ENCODE data around the gene KCTD3.

KCTD3 gene

DNA sequence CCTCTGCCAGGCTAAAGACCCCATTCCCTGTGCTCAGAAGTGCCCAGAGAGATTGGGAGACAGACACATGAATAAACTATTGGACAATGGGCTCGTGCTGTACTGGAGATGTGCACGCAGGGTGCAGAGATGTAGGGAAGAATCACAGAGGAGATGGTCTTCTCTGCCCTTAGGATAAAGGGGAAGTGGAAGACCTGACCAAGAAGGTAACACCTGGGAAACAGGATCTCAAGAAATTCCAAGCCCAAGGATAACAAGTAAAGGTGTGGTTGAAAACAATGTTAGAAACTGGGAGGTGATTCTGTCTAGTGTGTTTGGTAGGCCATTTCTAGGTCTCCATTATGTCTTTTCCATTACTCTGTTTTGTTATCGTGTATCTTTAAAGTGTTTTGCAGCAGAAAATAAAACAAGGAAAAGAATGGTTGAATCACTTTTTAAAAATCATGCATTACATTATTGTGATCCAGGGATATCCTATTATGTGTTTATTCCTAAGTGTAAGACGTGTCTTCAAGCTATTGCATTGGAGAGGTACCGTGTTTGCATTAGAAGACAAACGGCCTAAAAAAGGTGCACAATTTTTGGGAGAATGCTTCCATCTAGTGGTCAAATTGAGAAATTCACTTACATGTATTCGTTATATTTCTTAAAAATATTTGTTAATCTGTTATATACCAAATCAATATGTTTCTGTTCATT lies 40.8 kb upstream of the KCTD3 start:
- TF ChIP-seq, protein P1, sequence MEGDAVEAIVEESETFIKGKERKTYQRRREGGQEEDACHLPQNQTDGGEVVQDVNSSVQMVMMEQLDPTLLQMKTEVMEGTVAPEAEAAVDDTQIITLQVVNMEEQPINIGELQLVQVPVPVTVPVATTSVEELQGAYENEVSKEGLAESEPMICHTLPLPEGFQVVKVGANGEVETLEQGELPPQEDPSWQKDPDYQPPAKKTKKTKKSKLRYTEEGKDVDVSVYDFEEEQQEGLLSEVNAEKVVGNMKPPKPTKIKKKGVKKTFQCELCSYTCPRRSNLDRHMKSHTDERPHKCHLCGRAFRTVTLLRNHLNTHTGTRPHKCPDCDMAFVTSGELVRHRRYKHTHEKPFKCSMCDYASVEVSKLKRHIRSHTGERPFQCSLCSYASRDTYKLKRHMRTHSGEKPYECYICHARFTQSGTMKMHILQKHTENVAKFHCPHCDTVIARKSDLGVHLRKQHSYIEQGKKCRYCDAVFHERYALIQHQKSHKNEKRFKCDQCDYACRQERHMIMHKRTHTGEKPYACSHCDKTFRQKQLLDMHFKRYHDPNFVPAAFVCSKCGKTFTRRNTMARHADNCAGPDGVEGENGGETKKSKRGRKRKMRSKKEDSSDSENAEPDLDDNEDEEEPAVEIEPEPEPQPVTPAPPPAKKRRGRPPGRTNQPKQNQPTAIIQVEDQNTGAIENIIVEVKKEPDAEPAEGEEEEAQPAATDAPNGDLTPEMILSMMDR (IDR thresholded peaks at IDR 0.05; ENCODE audit: control insufficient read depth, extremely low read depth, insufficient read depth): peak; percentile 56
- peak; percentile 42 for DNase-seq (ENCODE audit: low read depth)
- H3K4me3 ChIP-seq (ENCODE audit: low read depth, low read length): no peak overlapping the region

DNA sequence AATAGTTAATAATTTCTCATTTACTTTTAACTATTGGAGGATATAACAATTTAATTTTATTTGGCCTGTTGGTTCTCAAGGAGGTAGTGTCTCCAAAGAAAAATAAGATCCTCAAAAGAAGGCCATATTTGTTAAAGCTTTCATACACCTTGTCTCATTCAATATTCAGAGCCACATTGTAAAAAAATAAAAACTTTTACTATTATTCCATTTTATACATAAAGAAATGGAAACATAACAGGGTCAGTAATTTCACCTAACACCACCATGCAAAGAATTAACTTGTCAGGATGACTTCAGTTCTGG lies 40.3 kb upstream of the KCTD3 start:
- DNase-seq (ENCODE audit: low read depth): no peak
- TF ChIP-seq, protein P1 (IDR thresholded peaks at IDR 0.05; ENCODE audit: control insufficient read depth, extremely low read depth, insufficient read depth): no peak
- H3K4me3 ChIP-seq (ENCODE audit: low read depth, low read length): no peak overlapping the region

DNA sequence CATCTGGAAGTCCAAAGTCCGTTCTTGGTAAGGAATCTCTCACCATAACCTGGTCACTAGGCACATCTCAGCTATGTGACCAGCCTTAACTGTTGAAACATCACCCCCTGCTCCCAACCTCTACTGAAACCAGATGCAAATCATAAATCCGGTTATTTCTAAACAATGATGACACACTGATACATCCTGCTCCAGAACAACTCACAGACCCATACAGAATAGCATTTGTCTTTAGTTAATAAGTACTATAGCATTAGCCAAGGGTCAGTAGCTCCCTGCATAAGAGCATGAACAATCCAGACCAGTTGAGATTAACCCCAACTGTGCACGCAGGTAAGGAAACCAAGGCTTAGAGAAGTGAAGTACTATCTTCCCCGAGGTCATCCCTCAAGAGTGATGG lies 38.0 kb upstream of the KCTD3 start:
- H3K4me3 ChIP-seq (ENCODE audit: low read depth, low read length): no peak overlapping the region
- TF ChIP-seq, protein P1 (IDR thresholded peaks at IDR 0.05; ENCODE audit: control insufficient read depth, extremely low read depth, insufficient read depth): no peak

DNA sequence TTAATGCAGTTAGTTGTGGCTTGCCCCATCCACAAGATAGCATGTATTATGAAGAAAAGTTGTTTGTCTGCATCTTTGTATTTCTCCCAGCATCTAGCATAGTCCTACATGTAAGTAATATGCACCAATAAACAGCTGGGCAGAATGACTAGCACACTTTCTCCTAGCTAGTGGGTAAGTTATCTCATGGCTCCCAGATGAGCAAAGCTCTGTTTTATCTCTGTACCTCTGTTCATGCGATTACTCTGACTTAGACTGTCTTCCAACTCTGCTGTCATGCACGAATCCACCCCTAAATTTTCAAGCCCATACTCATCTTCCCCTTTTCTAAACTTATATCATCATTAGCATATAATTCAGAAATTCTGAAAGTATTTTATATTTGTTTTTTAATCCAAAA lies 37.5 kb upstream of the KCTD3 start:
- no peak for DNase-seq (ENCODE audit: low read depth)
- TF ChIP-seq, protein P1 (IDR thresholded peaks at IDR 0.05; ENCODE audit: control insufficient read depth, extremely low read depth, insufficient read depth): no peak
- H3K4me3 ChIP-seq (ENCODE audit: low read depth, low read length): no peak overlapping the region

More for the DNA sequence above, 38.0 kb upstream of the KCTD3 start:
- DNase-seq (ENCODE audit: low read depth): no peak

DNA sequence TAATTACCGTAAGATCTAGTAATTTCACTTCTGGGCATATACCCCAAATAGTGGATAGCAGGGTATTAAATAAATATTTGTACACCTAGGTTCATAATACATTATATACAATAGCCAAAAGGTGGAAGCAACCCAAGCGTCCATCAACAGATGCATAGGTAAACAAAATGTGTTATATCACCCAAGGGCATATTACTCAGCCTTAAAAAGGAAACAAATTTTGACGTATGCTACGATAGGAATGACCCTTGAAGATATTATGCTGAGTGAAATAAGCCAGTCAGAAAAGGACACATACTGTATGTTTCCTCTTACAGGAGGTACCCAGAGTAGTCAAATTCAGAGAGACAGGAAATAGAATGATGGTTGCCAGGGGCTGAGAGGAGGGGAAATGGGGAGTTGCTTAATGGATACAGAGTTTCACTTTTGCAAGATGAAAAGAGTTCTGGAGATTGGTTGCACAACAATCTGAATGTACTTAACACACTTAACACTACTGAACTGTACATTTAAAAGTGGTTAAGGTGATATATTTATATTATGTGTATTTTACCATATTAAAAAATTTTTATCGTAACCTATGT lies 36.6 kb upstream of the KCTD3 start:
- no peak for DNase-seq (ENCODE audit: low read depth)
- H3K4me3 ChIP-seq (ENCODE audit: low read depth, low read length): no peak overlapping the region
- TF ChIP-seq, protein P1 (IDR thresholded peaks at IDR 0.05; ENCODE audit: control insufficient read depth, extremely low read depth, insufficient read depth): no peak

DNA sequence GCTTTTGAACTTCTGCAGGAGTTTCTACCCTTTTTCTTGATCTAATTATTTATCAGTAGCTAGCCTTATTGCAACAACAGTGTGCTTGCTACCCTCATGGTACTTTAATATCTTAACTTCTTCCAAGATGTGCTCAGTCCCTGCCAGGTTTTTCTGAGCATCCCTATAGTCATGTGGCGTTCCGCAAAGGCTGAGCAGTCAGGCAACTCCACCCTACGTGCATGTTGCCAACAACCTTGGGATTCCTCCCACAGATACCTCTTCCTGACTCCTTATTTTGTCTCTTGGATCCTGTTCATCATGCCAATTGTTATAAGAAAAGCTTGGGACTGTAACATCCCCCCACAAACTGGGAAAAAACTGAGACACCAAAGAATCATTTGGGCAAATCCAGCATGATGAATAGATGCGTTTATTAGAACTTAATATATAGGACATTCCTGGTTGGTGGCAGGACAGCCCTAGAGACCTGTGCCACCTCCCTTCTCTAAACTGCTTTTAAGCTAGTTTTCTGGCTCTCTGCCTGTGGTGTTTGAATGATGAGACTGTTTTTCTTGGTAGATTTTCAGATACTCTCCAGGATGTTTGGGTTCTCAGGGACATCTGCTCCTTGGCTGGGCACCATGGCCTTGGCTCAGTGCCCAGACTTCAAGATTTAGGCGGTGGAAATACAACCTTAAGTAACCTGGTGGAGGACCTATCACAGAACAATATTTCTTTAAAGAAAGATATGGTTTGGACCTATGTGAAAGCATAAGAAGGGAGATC lies 27.1 kb upstream of the KCTD3 start:
- peak; percentile 98 for DNase-seq (ENCODE audit: low read depth)
- no peak overlapping the region for H3K4me3 ChIP-seq (ENCODE audit: low read depth, low read length)
- TF ChIP-seq, protein P1 (IDR thresholded peaks at IDR 0.05; ENCODE audit: control insufficient read depth, extremely low read depth, insufficient read depth): no peak

Measured in LNCaP clone FGC (cell line).